AG09309 (cell line): ENCODE results near the gene JAML.

ENCODE experiments used
- DNase-seq: peaks from one replicate; pipeline ENCODE4 v3.0.0-alpha.2; 2010; ENCODE audit warnings: low read depth
- H3K4me3 ChIP-seq: 2 replicates; pipeline ENCODE4 v1.5.1; 2011; ENCODE audit warnings: mild to moderate bottlenecking, low read depth, low read length, moderate library complexity; ENCODE audit not compliant: control insufficient read depth
- TF ChIP-seq, protein P1 (sequence below): IDR thresholded peaks from 2 replicates; pipeline ENCODE4 v1.5.1; 2011; ENCODE audit warnings: mild to moderate bottlenecking, low read depth, low read length, inconsistent platforms; ENCODE audit not compliant: insufficient read depth, control insufficient read depth; ENCODE audit errors: missing control alignments

The JAML gene

DNA sequence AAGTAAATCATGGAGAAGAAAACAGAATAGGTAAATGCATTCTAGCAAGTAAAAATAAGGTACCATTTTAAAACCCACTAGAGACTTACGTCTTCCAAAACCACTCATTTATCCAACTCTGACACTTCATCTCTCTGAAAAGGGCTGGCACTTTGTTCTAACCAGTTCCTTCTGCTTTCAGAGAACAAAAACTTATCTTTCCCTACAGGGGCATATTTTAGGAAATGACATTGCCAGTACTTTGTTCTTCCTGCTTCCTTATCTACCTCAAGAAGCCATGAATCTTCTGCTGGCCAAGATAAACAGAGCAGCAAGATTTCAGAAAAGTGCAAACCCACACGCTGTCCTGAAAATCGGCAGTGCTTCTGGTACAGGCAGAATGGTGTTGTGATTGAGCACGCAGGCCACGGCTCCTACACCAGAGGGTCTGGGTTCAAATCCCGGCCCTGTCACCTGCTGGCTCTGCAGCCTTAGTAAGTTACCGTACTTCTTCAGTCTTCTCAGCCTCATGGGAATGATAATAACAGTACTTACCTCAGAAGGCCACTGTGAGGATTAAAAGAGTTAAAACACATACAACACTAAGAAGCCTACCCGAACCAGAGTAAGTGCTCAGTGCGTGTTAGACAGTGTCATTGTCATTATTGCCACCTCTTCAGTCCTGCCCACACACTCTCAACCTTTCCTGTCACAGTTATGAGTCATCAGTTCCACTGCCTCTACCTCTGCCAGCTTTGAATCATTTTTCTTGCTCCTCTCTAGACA lies 16.4 kb upstream of the JAML start:
- TF ChIP-seq, protein P1, sequence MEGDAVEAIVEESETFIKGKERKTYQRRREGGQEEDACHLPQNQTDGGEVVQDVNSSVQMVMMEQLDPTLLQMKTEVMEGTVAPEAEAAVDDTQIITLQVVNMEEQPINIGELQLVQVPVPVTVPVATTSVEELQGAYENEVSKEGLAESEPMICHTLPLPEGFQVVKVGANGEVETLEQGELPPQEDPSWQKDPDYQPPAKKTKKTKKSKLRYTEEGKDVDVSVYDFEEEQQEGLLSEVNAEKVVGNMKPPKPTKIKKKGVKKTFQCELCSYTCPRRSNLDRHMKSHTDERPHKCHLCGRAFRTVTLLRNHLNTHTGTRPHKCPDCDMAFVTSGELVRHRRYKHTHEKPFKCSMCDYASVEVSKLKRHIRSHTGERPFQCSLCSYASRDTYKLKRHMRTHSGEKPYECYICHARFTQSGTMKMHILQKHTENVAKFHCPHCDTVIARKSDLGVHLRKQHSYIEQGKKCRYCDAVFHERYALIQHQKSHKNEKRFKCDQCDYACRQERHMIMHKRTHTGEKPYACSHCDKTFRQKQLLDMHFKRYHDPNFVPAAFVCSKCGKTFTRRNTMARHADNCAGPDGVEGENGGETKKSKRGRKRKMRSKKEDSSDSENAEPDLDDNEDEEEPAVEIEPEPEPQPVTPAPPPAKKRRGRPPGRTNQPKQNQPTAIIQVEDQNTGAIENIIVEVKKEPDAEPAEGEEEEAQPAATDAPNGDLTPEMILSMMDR, result no peak
- no peak for DNase-seq
- H3K4me3 ChIP-seq, result no peak overlapping the region

DNA sequence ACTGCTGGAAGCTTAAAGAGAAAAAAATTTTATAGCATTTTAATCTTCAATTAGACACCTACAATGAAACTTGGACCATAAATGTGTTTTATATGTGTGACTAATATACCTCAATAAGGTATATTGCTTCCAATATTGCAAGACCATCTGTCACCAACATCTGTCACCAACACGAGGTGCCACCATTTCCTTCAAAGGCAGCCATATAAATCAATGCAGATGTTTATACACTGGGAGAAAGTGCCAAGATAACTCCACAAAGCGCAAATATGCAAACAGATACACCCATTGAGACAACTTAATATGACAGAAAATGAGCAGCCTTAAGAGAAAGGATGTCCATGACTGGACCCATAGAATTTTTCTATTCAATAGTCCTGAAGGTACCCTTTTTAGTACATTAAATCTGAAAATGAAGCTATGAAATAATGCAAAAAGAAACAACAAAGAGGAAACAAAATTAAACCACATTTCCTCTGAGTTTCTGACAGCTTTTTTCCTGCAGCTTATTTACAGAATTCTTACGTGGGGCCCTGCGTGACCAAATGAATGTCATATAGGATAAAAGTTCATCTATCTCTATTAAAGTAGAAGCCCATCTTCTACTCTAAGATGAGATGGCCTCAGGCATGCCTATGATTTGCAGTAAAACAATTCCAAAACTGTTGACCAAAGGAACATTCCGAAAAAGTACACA lies 14.8 kb upstream of the JAML start:
- DNase-seq, result no peak
- H3K4me3 ChIP-seq, result no peak overlapping the region
- TF ChIP-seq, protein P1, result no peak

DNA sequence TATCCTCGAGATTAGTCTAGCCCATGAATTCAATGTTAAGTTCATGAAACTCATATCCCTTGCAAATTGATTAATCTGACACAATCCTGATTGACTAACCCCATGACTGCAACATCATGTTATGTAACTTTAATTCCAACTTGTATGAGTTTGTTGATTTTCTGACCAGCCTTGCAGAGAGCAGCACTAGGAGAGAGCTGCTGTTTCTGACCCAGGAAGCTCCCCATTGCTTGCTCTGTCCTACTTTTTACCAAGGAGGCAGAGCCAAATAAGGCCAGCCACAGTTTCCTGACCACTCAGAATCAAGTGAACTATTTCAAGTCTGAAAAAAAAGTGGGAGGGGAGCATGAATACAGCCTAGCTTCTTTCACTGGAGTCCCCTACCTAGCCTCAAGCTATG lies 14.1 kb upstream of the JAML start:
- TF ChIP-seq, protein P1, result no peak
- H3K4me3 ChIP-seq, result no peak overlapping the region
- no peak for DNase-seq

DNA sequence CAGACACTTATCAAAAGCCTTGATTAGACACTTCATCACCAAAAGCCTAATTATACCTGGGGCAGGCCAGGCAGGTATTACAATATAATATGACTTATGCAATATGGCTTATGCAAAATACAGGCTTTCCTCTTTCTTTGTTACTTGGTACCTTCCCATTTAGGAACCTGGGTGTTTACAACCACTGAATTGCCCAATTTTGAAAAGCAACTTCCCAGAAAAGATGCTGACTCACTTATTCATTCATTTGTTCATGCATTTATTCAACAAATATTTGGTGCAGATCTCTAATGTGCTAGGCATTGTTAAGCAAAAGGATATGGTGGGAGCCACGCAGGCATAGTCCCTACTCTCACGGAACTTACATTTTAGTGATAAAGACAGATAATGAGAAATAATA lies 13.6 kb upstream of the JAML start:
- TF ChIP-seq, protein P1, result no peak
- H3K4me3 ChIP-seq, result no peak overlapping the region
- DNase-seq, result no peak

DNA sequence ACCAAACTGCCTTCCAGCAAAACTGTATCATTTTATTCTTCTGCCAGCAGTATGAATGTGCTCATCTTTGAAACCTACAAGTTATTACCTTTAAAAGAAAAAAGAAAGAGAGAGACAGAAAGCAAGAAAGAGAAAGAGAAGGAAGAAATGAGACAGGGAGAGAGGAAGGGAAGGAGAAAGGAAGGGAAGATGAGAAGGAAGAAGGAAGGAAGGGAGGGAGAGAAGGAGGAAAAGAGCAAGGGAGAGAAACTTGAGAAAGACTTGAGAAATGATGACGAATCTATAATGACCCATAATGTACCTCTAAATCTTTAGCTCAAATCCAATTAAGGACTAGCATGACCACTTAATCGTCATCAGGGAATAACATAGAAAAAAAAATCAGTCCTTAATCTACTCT lies 11.4 kb upstream of the JAML start:
- DNase-seq, result no peak
- H3K4me3 ChIP-seq, result no peak overlapping the region
- TF ChIP-seq, protein P1, result no peak

DNA sequence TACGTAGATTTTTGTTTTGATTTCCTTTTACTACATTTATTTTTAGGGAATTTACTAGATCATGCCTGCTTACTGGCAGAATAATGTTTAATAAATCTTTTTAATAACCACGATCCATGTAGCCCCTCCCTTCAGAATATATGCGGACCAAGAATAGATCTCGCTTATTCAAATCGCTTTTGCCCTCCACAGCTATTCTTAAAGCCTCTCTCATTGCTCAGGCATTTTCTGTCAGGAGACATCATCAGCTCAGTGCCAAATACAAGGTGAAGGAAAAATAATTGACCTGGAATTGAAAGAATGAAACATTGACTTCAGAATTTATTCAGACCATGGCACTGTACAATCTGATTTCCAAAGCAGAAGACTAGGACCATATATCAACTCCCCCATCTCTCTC lies 10.0 kb upstream of the JAML start:
- no peak for DNase-seq
- H3K4me3 ChIP-seq, result no peak overlapping the region
- TF ChIP-seq, protein P1, result no peak
